GM23338 (cell line): ENCODE results near the gene REX1BD. TPM values are rescaled to one million over a fixed set of nuclear protein-coding genes. Genes with fewer than 3 reads are reported as not detected.

Experiments used
- ATAC-seq: fragments of 200-7000 bp; cut with Tn5 transposase; 3 replicates; pipeline ENCODE4 v1.9.1; 2020
- DNase-seq: peaks from one replicate; pipeline ENCODE4 v3.0.0-alpha.2; 2015; ENCODE audit warnings: low spot score
- H2AFZ ChIP-seq: fragments of 200-600 bp; sonication (generic); 2 replicates; pipeline ENCODE4 v1.8.0; 2016; ENCODE audit warnings: antibody characterized with exemption, mild to moderate bottlenecking, moderate library complexity
- H3F3A ChIP-seq: fragments of 200-600 bp; sonication (generic); replicated peaks from 2 replicates; pipeline ENCODE4 v1.8.0; 2017; ENCODE audit warnings: antibody characterized with exemption, mixed run types, low read depth
- H3K27ac ChIP-seq: fragments of 200-600 bp; sonication (generic); 2 replicates; pipeline ENCODE4 v1.6.1; 2016; ENCODE audit warnings: low read depth
- H3K27me3 ChIP-seq: fragments of 200-600 bp; sonication (generic); 2 replicates; pipeline ENCODE4 v1.8.0; 2016; ENCODE audit warnings: mild to moderate bottlenecking, mixed run types, moderate library complexity; ENCODE audit not compliant: insufficient read depth
- H3K36me3 ChIP-seq: fragments of 200-600 bp; sonication (generic); 2 replicates; pipeline ENCODE4 v1.8.0; 2016; ENCODE audit warnings: mild to moderate bottlenecking; ENCODE audit not compliant: insufficient read depth
- H3K4me1 ChIP-seq: fragments of 200-600 bp; sonication (generic); 2 replicates; pipeline ENCODE4 v1.8.0; 2016; ENCODE audit warnings: mild to moderate bottlenecking, moderate library complexity; ENCODE audit not compliant: insufficient read depth
- H3K4me2 ChIP-seq: fragments of 200-600 bp; sonication (generic); 2 replicates; pipeline ENCODE4 v1.7.1; 2017; ENCODE audit warnings: mixed run types
- H3K4me3 ChIP-seq: fragments of 200-600 bp; sonication (generic); 2 replicates; pipeline ENCODE4 v1.6.1; 2016; ENCODE audit warnings: mixed run types
- H3K79me2 ChIP-seq: fragments of 200-600 bp; sonication (generic); replicated peaks from 2 replicates; pipeline ENCODE4 v1.8.0; 2017; ENCODE audit warnings: mild to moderate bottlenecking; ENCODE audit not compliant: insufficient read depth
- H3K9me2 ChIP-seq: fragments of 200-600 bp; sonication (generic); 2 replicates; pipeline ENCODE4 v1.8.0; 2017; ENCODE audit not compliant: insufficient read depth
- H4K20me1 ChIP-seq: fragments of 200-600 bp; sonication (generic); replicated peaks from 2 replicates; pipeline ENCODE4 v1.8.0; 2017; ENCODE audit warnings: mild to moderate bottlenecking; ENCODE audit not compliant: insufficient read depth
- H3K27ac Mint-ChIP-seq: 2 replicates; pipeline ENCODE4 v1.8.0; 2020; ENCODE audit warnings: inconsistent platforms, mild to moderate bottlenecking, moderate library complexity, mixed read lengths
- H3K27me3 Mint-ChIP-seq: 3 replicates; pipeline ENCODE4 v1.8.0; 2022; ENCODE audit warnings: low read depth, mild to moderate bottlenecking, moderate library complexity, mixed read lengths, inconsistent platforms; ENCODE audit not compliant: insufficient read depth, poor library complexity
- H3K36me3 Mint-ChIP-seq: 3 replicates; pipeline ENCODE4 v1.8.0; 2021; ENCODE audit warnings: low read depth, mild to moderate bottlenecking, inconsistent platforms, moderate library complexity, mixed read lengths
- H3K4me1 Mint-ChIP-seq: 3 replicates; pipeline ENCODE4 v1.8.0; 2020; ENCODE audit warnings: mild to moderate bottlenecking, inconsistent platforms, mixed read lengths
- H3K4me3 Mint-ChIP-seq: 3 replicates; pipeline ENCODE4 v1.8.0; 2021; ENCODE audit warnings: moderate library complexity, mild to moderate bottlenecking, inconsistent platforms, mixed read lengths
- H3K9me3 Mint-ChIP-seq: 3 replicates; pipeline ENCODE4 v1.8.0; 2020; ENCODE audit warnings: moderate library complexity, mild to moderate bottlenecking, inconsistent platforms, mixed read lengths
- CREB1 ChIP-seq: fragments of 250-450 bp; sonication (Bioruptor Pico); IDR thresholded peaks from 2 replicates; pipeline ENCODE4 v1.5.0; 2020; ENCODE audit warnings: low read depth, mild to moderate bottlenecking, moderate library complexity
- CTCF ChIP-seq, 2 experiments: fragments of 200-600 bp in 1 of 2; sonication (generic) in 1 of 2; conservative IDR thresholded peaks; 2 replicates each; pipeline versions ENCODE4 v1.5.1 to v1.6.1; 2016 to 2017; ENCODE audit warnings: antibody characterized with exemption in 2 of 2, low read depth in 2 of 2, mild to moderate bottlenecking in 2 of 2, moderate library complexity in 1 of 2
- ETS1 ChIP-seq: IDR thresholded peaks from 2 replicates; pipeline ENCODE4 v1.6.1; 2016; ENCODE audit warnings: antibody characterized with exemption
- EZH2 ChIP-seq: fragments of 200-600 bp; sonication (generic); IDR thresholded peaks from one replicate; pipeline ENCODE4 v1.8.0; 2017; ENCODE audit warnings: antibody characterized with exemption, mild to moderate bottlenecking, low read depth; ENCODE audit not compliant: unreplicated experiment
- EZH2phosphoT487 ChIP-seq: fragments of 200-600 bp; sonication (generic); IDR thresholded peaks from one replicate; pipeline ENCODE4 v1.8.1; 2018; ENCODE audit warnings: antibody characterized with exemption; ENCODE audit not compliant: unreplicated experiment
- JUNB ChIP-seq: IDR thresholded peaks from one replicate; pipeline ENCODE4 v1.6.1; 2016; ENCODE audit warnings: antibody characterized with exemption; ENCODE audit not compliant: unreplicated experiment
- NANOG ChIP-seq: IDR thresholded peaks from 2 replicates; pipeline ENCODE4 v1.6.1; 2016; ENCODE audit warnings: antibody characterized with exemption, borderline replicate concordance
- POLR2AphosphoS5 ChIP-seq: IDR thresholded peaks from 2 replicates; pipeline ENCODE4 v1.6.1; 2016; ENCODE audit warnings: antibody characterized with exemption, low read depth
- STAT1 ChIP-seq: IDR thresholded peaks from one replicate; pipeline ENCODE4 v1.6.1; 2016; ENCODE audit warnings: antibody characterized with exemption; ENCODE audit not compliant: unreplicated experiment
- ZNF114 ChIP-seq: fragments of 250-450 bp; sonication (Bioruptor Pico); IDR thresholded peaks from 2 replicates; pipeline ENCODE4 v1.5.0; 2020; ENCODE audit warnings: mild to moderate bottlenecking, moderate library complexity
- ZNF331 ChIP-seq: fragments of 250-450 bp; sonication (Bioruptor Pico); IDR thresholded peaks from 2 replicates; pipeline ENCODE4 v1.5.0; 2020; ENCODE audit warnings: low read depth, mild to moderate bottlenecking, moderate library complexity
- ZNF462 ChIP-seq: fragments of 250-450 bp; sonication (Bioruptor Pico); IDR thresholded peaks from 2 replicates; pipeline ENCODE4 v1.5.0; 2020; ENCODE audit warnings: mild to moderate bottlenecking, moderate library complexity
- polyA plus RNA-seq: library from polyadenylated mRNA; unstranded; fragments of >200 nt; fragmentation: Nextera tagmentation; extraction: Ambion mirVana; gene quantifications from 2 replicates; pipeline ENCODE4 v1.2.1, GENCODE V29; 2016
- total RNA-seq: library from RNA; depleted of rRNA; stranded (reverse); fragments of >200 nt; shearing (Covaris generic); gene quantifications from 2 replicates; pipeline ENCODE4 v1.2.3, GENCODE V29; 2014
- TF ChIP-seq, protein P1 (sequence below): IDR thresholded peaks from one replicate; pipeline ENCODE4 v1.6.1; 2018; ENCODE audit warnings: antibody characterized with exemption; ENCODE audit not compliant: unreplicated experiment

The REX1BD gene
- total and polyA plus RNA-seq, 2 experiments from 2014 or later, result 124 to 138 TPM

DNA sequence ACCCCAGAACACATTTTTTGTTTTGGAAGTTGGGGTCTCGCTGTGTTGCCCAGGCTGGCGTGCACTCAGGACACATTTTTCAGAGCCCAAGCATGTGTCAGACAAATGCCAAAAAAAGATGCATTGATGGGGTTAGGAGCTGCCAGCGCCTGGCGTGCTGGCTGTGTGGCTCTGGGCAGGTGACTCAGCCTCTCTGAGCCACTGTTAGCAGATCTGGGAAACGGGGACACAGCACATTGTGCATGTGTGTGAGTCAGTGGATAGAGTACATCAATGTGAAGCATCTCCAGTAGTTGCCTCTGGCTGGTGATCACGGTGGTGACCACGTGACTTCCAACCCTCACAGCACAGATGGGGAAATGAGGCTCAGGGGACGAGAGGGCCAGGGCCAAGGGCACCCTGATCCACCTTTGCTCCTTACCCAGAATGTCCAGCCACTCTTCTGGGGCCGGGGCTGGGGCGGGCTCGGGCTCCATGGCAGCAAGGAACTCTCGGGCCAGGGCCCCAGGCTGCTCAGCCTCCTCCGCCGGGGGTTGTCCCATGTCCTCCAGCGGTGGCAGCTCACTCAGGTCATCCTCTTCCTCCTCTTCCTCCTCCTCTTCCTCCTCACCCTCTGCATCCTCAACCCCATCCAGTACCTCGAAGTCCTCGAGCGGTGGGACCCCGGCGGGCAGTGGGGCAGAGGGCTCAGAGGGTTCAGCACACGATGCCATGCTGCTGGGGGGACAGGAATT is 47.2 kb upstream of the REX1BD start:
- H3K4me3 Mint-ChIP-seq, result peak overlapping the region; percentile 32; the same call in 1 of the 3 replicates
- H3K36me3 Mint-ChIP-seq, result peaks cover 55% of the 10 kb centered on the region
- no peak overlapping the region for H3K4me3 ChIP-seq
- H2AFZ ChIP-seq, result no peak overlapping the region
- H3K4me1 Mint-ChIP-seq, result peaks cover 10% of the 10 kb centered on the region
- no peaks in the 10 kb centered on the region for H3K9me2 ChIP-seq
- H4K20me1 ChIP-seq, result no peaks in the 10 kb centered on the region
- DNase-seq (no peak), ATAC-seq (no peak)
- peaks cover 6% of the 10 kb centered on the region for H3K27me3 Mint-ChIP-seq
- H3K27me3 ChIP-seq, result no peaks in the 10 kb centered on the region
- peaks cover 9% of the 10 kb centered on the region for H3K79me2 ChIP-seq
- H3K4me1 ChIP-seq, result no peaks in the 10 kb centered on the region
- no peak overlapping the region for H3K27ac ChIP-seq
- peaks cover 23% of the 10 kb centered on the region for H3F3A ChIP-seq
- peaks cover 19% of the 10 kb centered on the region for H3K36me3 ChIP-seq
- TF ChIP-seq, protein P1, sequence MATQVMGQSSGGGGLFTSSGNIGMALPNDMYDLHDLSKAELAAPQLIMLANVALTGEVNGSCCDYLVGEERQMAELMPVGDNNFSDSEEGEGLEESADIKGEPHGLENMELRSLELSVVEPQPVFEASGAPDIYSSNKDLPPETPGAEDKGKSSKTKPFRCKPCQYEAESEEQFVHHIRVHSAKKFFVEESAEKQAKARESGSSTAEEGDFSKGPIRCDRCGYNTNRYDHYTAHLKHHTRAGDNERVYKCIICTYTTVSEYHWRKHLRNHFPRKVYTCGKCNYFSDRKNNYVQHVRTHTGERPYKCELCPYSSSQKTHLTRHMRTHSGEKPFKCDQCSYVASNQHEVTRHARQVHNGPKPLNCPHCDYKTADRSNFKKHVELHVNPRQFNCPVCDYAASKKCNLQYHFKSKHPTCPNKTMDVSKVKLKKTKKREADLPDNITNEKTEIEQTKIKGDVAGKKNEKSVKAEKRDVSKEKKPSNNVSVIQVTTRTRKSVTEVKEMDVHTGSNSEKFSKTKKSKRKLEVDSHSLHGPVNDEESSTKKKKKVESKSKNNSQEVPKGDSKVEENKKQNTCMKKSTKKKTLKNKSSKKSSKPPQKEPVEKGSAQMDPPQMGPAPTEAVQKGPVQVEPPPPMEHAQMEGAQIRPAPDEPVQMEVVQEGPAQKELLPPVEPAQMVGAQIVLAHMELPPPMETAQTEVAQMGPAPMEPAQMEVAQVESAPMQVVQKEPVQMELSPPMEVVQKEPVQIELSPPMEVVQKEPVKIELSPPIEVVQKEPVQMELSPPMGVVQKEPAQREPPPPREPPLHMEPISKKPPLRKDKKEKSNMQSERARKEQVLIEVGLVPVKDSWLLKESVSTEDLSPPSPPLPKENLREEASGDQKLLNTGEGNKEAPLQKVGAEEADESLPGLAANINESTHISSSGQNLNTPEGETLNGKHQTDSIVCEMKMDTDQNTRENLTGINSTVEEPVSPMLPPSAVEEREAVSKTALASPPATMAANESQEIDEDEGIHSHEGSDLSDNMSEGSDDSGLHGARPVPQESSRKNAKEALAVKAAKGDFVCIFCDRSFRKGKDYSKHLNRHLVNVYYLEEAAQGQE, result no peak
- TF ChIP-seq ETS1 (no peak), CREB1 (no peak), POLR2AphosphoS5 (no peak), CTCF (conservative IDR thresholded peaks at IDR 0.05; ENCODE audit: low read depth in 2 of 2) (no peak), NANOG (no peak), EZH2phosphoT487 (no peak), ZNF114 (CRISPR knock-in tag) (no peak), STAT1 (no peak), ZNF462 (no peak), JUNB (no peak), ZNF331 (CRISPR knock-in tag) (no peak), EZH2 (no peak)
- H3K27ac Mint-ChIP-seq, result no peak overlapping the region
- no peaks in the 10 kb centered on the region; the same call in 1 of the 3 replicates for H3K9me3 Mint-ChIP-seq
- H3K4me2 ChIP-seq, result no peak overlapping the region
